IPS-NIHi7 (cell line): Measurements from ENCODE around the gene ARPC1A.

Source experiments
- DNase-seq: peaks from one replicate; pipeline ENCODE4 v3.0.0; 2012; ENCODE audit warnings: mixed read lengths; ENCODE audit errors: extremely low spot score

ARPC1A gene

GRCh38 chr7:99387912-99388311, 62.2 kb downstream of the ARPC1A start:
- DNase-seq, result no peak

GRCh38 chr7:99389772-99390171, 64.1 kb downstream of the ARPC1A start:
- no peak for DNase-seq

- DNase-seq, result no peak
Observed at GRCh38 chr7:99390941-99391602, 65.4 kb downstream of the ARPC1A start.

DNA sequence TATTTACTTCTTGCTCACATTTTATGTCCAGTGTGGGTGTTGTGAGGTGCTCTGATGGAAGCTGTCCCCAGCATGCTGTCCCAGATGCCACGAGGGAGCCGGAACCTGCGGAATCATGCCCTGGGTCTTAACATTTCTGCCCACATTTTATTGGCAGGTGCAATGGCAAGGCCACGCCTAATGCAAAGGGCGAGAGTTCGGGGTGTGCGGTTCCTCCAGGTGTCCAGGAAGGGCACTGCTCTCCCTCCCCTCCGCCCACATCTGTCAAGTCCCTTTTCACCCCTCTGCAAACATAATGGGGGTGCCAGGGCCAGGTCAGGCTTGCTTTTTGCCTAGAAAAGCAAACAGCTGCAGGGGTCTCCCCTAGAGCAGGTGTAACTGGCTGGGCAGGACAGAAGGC, 66.3 kb downstream of the ARPC1A start:
- no peak for DNase-seq

DNA sequence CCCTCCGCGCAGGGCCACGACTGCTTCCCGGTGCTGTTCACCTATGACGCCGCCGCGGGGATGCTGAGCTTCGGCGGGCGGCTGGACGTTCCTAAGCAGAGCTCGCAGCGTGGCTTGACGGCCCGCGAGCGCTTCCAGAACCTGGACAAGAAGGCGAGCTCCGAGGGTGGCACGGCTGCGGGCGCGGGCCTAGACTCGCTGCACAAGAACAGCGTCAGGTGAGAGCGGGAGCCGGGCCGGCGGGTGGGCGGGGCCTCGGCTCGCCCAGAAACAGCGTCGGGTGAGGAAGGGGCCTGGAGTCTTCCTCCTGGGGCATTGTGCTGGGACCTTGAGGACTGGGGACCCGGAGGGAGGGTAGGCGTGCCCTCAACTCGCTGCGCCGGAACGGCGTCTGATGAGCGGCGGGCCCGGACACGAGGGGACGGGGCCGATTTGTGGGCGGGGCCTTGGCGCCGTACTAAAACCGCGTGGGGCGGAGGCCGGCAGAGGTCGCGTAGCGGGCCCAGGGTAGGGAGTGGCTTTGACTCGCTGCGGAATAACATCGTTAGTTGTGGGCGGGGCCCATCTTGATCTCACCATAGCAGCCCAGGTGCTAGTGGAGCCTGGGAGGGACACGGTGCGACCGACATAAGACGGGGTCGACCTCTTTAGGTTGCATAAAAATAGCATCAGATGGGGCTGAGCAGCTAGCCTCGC, 67.1 kb downstream of the ARPC1A start:
- peak; percentile 83 for DNase-seq

- DNase-seq, result peak; percentile 88
Observed at GRCh38 chr7:99393355-99394187, 67.9 kb downstream of the ARPC1A start.

- no peak for DNase-seq
Observed at GRCh38 chr7:99394188-99394502, 68.4 kb downstream of the ARPC1A start.

GRCh38 chr7:99395616-99396327, 70.1 kb downstream of the ARPC1A start:
- DNase-seq, result no peak

GRCh38 chr7:99396418-99397296, 71.0 kb downstream of the ARPC1A start:
- DNase-seq, result no peak

DNA sequence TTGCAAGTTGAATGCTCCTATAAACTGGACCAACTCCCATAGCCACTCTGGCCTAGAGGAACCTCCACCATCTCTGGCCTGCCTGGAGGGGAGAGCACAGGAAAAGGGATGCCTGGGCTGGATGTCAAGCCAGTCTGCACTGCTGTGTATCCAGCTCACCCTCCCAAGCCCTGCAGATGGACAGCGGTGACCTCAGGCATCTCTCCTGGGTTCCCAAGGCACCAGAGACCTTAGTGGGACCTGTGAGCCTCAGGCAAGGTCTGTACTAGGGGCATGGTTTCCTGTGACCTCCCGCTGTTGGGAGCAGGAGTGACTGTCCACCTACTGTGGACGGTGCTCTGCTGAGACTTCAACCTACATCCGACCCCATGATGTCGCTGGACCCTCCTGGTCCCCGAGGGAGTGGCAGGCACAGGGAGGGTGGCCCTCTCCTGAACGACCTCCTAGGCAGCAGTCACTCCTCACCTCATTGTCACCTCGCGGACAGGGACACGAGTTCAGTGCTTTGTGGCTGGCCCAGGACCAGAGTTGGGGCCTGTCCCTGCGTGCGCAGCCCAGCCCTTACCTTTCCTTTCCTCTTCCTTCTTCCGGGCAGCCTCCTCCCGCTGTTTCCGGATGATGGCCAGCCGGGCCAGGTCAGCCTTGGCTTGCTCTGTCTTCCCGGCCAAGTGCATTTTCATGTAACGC, 71.7 kb downstream of the ARPC1A start:
- no peak for DNase-seq

- DNase-seq, result no peak
Observed at GRCh38 chr7:99398891-99399445, 73.3 kb downstream of the ARPC1A start.

DNA sequence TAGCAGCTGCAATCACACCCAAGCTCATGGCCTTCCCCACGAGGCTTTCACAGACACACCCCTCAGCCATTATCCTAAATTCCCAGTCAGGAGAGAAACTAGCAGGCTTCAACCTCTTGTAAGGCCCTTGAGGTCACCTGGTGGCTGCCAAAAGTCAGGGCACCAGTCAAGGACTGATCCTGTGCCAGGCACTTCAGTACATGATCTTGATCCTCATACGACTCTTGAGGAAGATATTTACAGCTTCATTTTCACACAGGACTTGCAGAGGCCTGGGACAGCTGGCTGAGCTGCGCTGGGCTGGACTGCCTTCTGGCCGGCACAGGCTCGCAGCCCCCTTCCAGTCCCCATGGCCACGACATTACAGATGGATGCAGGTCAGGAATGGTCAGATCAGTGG, 73.9 kb downstream of the ARPC1A start:
- no peak for DNase-seq

GRCh38 chr7:99402854-99403253, 77.2 kb downstream of the ARPC1A start:
- DNase-seq, result no peak

DNA sequence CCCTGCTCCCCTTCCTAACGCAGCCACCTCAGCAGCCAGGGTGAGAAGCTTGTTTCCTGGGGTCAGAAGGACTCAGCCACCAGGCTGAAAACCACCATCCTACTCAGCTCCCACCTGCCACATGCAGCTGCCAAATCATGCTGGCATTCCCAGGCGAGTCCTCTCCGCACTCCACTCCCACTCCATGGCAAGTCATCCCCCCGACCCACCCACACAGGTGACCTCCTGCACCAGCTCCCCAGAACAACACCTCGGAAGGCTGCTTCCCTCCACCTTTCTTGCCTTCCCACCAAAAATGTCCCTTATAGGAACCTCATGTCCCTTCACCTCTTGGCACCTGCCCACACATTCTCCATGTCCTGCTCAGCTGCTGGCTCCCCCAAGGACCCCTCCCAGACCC, 78.1 kb downstream of the ARPC1A start:
- no peak for DNase-seq

GRCh38 chr7:99404235-99404976, 78.7 kb downstream of the ARPC1A start:
- no peak for DNase-seq

DNA sequence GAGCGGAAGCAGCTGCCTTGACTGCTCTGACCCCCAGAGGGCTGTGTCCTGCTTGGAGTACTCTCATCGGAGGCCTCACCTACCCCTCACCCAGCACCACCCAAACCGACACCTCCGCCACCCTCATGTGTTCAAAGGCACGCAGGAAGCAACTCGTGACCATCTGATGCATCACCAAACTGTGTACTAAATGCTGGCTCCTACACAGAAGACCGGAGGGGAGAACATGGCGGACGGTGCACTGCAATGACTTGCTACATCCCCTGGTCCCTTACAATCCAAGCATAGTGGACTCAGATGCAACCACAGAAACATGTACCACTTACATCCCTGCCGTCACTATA, 79.3 kb downstream of the ARPC1A start:
- DNase-seq, result no peak

- DNase-seq, result no peak
Observed at GRCh38 chr7:99406557-99406956, 80.9 kb downstream of the ARPC1A start.

- DNase-seq, result peak; percentile 42
Observed at GRCh38 chr7:99407872-99408378, 82.2 kb downstream of the ARPC1A start.

- DNase-seq, result peak; percentile 95
Observed at GRCh38 chr7:99408379-99409191, 82.9 kb downstream of the ARPC1A start, which contains the start of the genes BUD31 and PDAP1. Gene BUD31 (plus strand): TSS chr7:99408969. CDS start chr7:99411093, 2,124 bp downstream. Gene PDAP1 (minus strand): TSS chr7:99408597. CDS start chr7:99408548, 49 bp downstream.
